K562 (cell line): ENCODE measurements around the gene XPNPEP3. TPM values are rescaled to one million over a fixed set of nuclear protein-coding genes. Genes with fewer than 3 reads are reported as not detected.
A peak's percentile ranks its signal among the peaks of the same experiment; 100 is the strongest.
"Not testable (repeated sequence)": the region's sequence is repeated elsewhere in the genome, so short reads cannot be mapped to it uniquely, and the experiment has no call there.

ENCODE experiments used
- ATAC-seq: fragments of 200-7000 bp; cut with Tn5 transposase; 3 replicates; pipeline ENCODE4 v1.9.1; 2020; ENCODE audit warnings: moderate library complexity
- BruUV-seq: library from RNA; stranded (reverse); fragments of 400-500 nt; replicated peaks from 2 replicates; lab custom pipeline; 2021; lab: Mats Ljungman, UMichigan
- CTCF ChIA-PET: fragments of 300-600 bp; formaldehyde crosslinking; extraction: SDS; loops from one replicate; lab custom pipeline; 2021; ENCODE audit warnings: low intra/inter-chr PET ratio; lab: Yijun Ruan, JAX
- POLR2A ChIA-PET: fragments of 300-600, 350-650 bp; sonication (Branson Sonifier 250); formaldehyde crosslinking; extraction: SDS; loops from one replicate; lab custom pipeline; 2021; ENCODE audit warnings: antibody characterized with exemption, inconsistent platforms; lab: Yijun Ruan, JAX
- DNase-seq, 4 experiments: peaks; one replicate each; pipeline versions ENCODE4 v3.0.0 to v3.0.0-alpha.2; 2011 to 2018; ENCODE audit warnings: low spot score in 3 of 4, mixed read lengths in 3 of 4; ENCODE audit errors: extremely low read depth in 1 of 4
- FAIRE-seq: peaks from 2 replicates; lab custom pipeline; 2011; peaks lifted over from hg19 to GRCh38; lab: Jason Lieb, UNC
- H2AFZ ChIP-seq: 2 replicates; pipeline ENCODE4 v1.6.0; 2011; ENCODE audit warnings: low read depth, low read length, control low read depth, inconsistent platforms
- H3K27ac ChIP-seq: fragments of 200-600 bp; 3 replicates; pipeline ENCODE4 v1.8.0; 2011; ENCODE audit warnings: low read depth, mild to moderate bottlenecking, control low read depth, inconsistent platforms, low read length, moderate library complexity, mixed read lengths; ENCODE audit errors: extremely low read depth
- H3K27me3 ChIP-seq, 2 experiments: fragments of 300-600 bp in 1 of 2; 2 replicates in 1 of 2; 3 replicates in 1 of 2; pipeline versions ENCODE4 v1.6.0 to v1.8.0; 2011; ENCODE audit warnings: inconsistent platforms in 2 of 2, low read length in 2 of 2, mild to moderate bottlenecking in 1 of 2, mixed read lengths in 1 of 2, moderate library complexity in 1 of 2; ENCODE audit not compliant: control insufficient read depth in 2 of 2, insufficient read depth in 2 of 2
- H3K36me3 ChIP-seq: fragments of 300-600 bp; 3 replicates; pipeline ENCODE4 v1.8.0; 2011; ENCODE audit warnings: mild to moderate bottlenecking, low read length, inconsistent platforms; ENCODE audit not compliant: control insufficient read depth, insufficient read depth
- H3K4me1 ChIP-seq, 2 experiments: fragments of 200-600 bp in 1 of 2; replicated peaks in 1 of 2; 2 replicates in 1 of 2; 3 replicates in 1 of 2; pipeline versions ENCODE4 v1.5.1 to v1.8.0; 2011; ENCODE audit warnings: inconsistent platforms in 2 of 2, low read length in 2 of 2, mild to moderate bottlenecking in 1 of 2, mixed read lengths in 1 of 2, moderate library complexity in 1 of 2; ENCODE audit not compliant: control insufficient read depth in 2 of 2, insufficient read depth in 2 of 2
- H3K4me2 ChIP-seq: 2 replicates; pipeline ENCODE4 v1.6.1; 2011; ENCODE audit warnings: low read length, control low read depth, inconsistent platforms, mixed read lengths; ENCODE audit not compliant: insufficient read depth
- H3K4me3 ChIP-seq: fragments of 200-600 bp; sonication (generic), shearing (Covaris generic); 2 replicates; pipeline ENCODE4 v1.5.1; 2016; ENCODE audit warnings: control low read depth, inconsistent platforms
- H3K79me2 ChIP-seq: fragments of 200-600 bp; 3 replicates; pipeline ENCODE4 v1.8.0; 2011; ENCODE audit warnings: low read length, inconsistent platforms; ENCODE audit not compliant: control insufficient read depth, insufficient read depth
- H3K9ac ChIP-seq, 2 experiments: 2 replicates each; pipeline versions ENCODE4 v1.6.0 to v1.6.1; 2011; ENCODE audit warnings: low read depth in 2 of 2, low read length in 2 of 2, control low read depth in 1 of 2, inconsistent platforms in 1 of 2, mild to moderate bottlenecking in 1 of 2, mixed read lengths in 1 of 2; ENCODE audit not compliant: insufficient read depth in 1 of 2
- H3K9me1 ChIP-seq: one replicate; pipeline ENCODE4 v1.6.0; 2011; ENCODE audit warnings: inconsistent platforms, mild to moderate bottlenecking, low read length, moderate library complexity; ENCODE audit not compliant: control insufficient read depth, insufficient read depth
- H3K9me3 ChIP-seq: replicated peaks from 2 replicates; pipeline ENCODE4 v1.5.1; 2011; ENCODE audit warnings: low read depth, low read length, inconsistent platforms; ENCODE audit not compliant: control insufficient read depth, insufficient read depth
- H4K20me1 ChIP-seq: replicated peaks from 2 replicates; pipeline ENCODE4 v1.6.1; 2011; ENCODE audit warnings: low read length, inconsistent platforms, mixed read lengths; ENCODE audit not compliant: control insufficient read depth, insufficient read depth
- CEBPZ ChIP-seq: fragments of 150-350 bp; IDR thresholded peaks from 2 replicates; pipeline ENCODE4 v1.6.1; 2014; ENCODE audit warnings: low read depth, mild to moderate bottlenecking, low read length, borderline replicate concordance
- DDX20 ChIP-seq: fragments of 450-650 bp; IDR thresholded peaks from 2 replicates; pipeline ENCODE4 v1.6.1; 2016; ENCODE audit warnings: missing genetic modification characterization, low read depth, mild to moderate bottlenecking, missing compliant biosample characterization, moderate library complexity
- SPI1 ChIP-seq: IDR thresholded peaks from 2 replicates; pipeline ENCODE4 v1.6.1; 2011; ENCODE audit warnings: low read depth, low read length, control low read depth, borderline replicate concordance
- WGBS: fragments of 100-300 bp; shearing (Covaris generic); methylation state at CpG from one replicate; pipeline ENCODE4 v1.1.6; 2016; ENCODE audit warnings: low coverage, mixed read lengths; ENCODE audit not compliant: insufficient coverage; ENCODE audit errors: missing lambda C conversion rate; 5-methylcytosine and 5-hydroxymethylcytosine counted together
- in situ Hi-C: fragments of 300-500 bp; cut with MboI; formaldehyde crosslinking; loops from 4 replicates; pipeline ENCODE4 v1.15.0; 2018; ENCODE audit warnings: inconsistent platforms, mixed read lengths
- intact Hi-C: fragments of 100-400 bp; cut with micrococcal nuclease; formaldehyde crosslinking; loops from 2 replicates; pipeline ENCODE4 v1.14.2; 2022
- polyA plus RNA-seq, 8 experiments: library from polyadenylated mRNA; depleted of rRNA in 4 of 8; stranded (reverse) in 5 of 8; unstranded in 3 of 8; fragments of >200 nt; fragmentation: Nextera tagmentation in 2 of 8; fragmentation: Illumina TruSeq in 1 of 8; extraction: Ambion mirVana in 2 of 8; extraction: Trizol in 1 of 8; gene quantifications; 2 replicates each; pipeline versions ENCODE4 v1.2.1 to v1.2.3, GENCODE V29; 2011 to 2014; ENCODE audit warnings: inconsistent platforms in 1 of 8, missing spikeins in 1 of 8
- total RNA-seq, 7 experiments: library from RNA; depleted of rRNA in 6 of 7; stranded (reverse); fragments of >200 nt in 6 of 7; fragmentation: Illumina TruSeq in 2 of 7; extraction: Trizol in 2 of 7; gene quantifications; 2 replicates each; pipeline versions ENCODE4 v1.2.1 to v1.2.3, GENCODE V29; 2011 to 2021; ENCODE audit warnings: low replicate concordance in 1 of 7

Gene XPNPEP3
- total and polyA plus RNA-seq, 9 of the 15 experiments (the other 6 are each of a cell fraction or from before 2014, with no cell fraction given): 9.1 to 22.6 (median 15.6) TPM

GRCh38 chr22:40912987-40913386 is 56.0 kb downstream of the XPNPEP3 start:
- not testable (repeated sequence) for H3K9me3 ChIP-seq, H3K79me2 ChIP-seq, H3K4me1 ChIP-seq, H3K36me3 ChIP-seq
- 0 out of 2 replicates have a peak, but pooled peaks have one; percentile 54 for TF ChIP-seq SPI1
- TF ChIP-seq, all 486 proteins: peak for 1; not testable (repeated sequence) for 485
- H3K27ac ChIP-seq, H3K27me3 ChIP-seq, H3K4me2 ChIP-seq, in situ Hi-C loops, H4K20me1 ChIP-seq, H3K9me1 ChIP-seq, intact Hi-C loops, H3K4me3 ChIP-seq, H3K9ac ChIP-seq, DNase-seq, FAIRE-seq, ATAC-seq, CTCF ChIA-PET, BruUV-seq, H2AFZ ChIP-seq: not testable (repeated sequence)
- 91% methylated on average over 6 of the region's 6 CpGs for WGBS
- POLR2A ChIA-PET: interaction anchor here (1.1 kb wide), 1 partner anchor 10 kb away, joined by 3 read pairs; no protein-coding TSS in a partner anchor

- ChIA-PET CTCF (no interaction called here), POLR2A (interaction anchor here (0.6 kb wide), 1 partner anchor 422 kb away, joined by 3 read pairs; no protein-coding TSS in a partner anchor)
- no peak overlapping the region for H3K9ac ChIP-seq
- no peaks in the 10 kb centered on the region for H3K27me3 ChIP-seq
- H3K4me3 ChIP-seq: no peak overlapping the region
- H3K79me2 ChIP-seq: no peaks in the 10 kb centered on the region
- no peaks in the 10 kb centered on the region for H3K4me1 ChIP-seq
- no peak for DNase-seq
- in situ Hi-C loops (no loop called here), intact Hi-C loops (no loop called here)
- TF ChIP-seq DDX20 (tag): no peak
- TF ChIP-seq CEBPZ: no peak
- no peaks in the 10 kb centered on the region for H4K20me1 ChIP-seq
- H3K4me2 ChIP-seq: no peak overlapping the region
- H3K9me1 ChIP-seq: no peaks in the 10 kb centered on the region
- FAIRE-seq: no peak
- H2AFZ ChIP-seq: no peak overlapping the region
- no peak overlapping the region for H3K27ac ChIP-seq
- no TSS peak for BruUV-seq
- H3K9me3 ChIP-seq: no peaks in the 10 kb centered on the region
- ATAC-seq: no peak
- 75% methylated on average over 4 of the region's 5 CpGs for WGBS
- peaks cover 22% of the 10 kb centered on the region; the same call in 2 of the 3 replicates for H3K36me3 ChIP-seq
Measured at GRCh38 chr22:40919446-40919845, 62.5 kb downstream of the XPNPEP3 start.
